Germinal center (tissue), 1 donor: ENCODE measurements around the gene BCAS3.
"Not testable (repeated sequence)": the region's sequence is repeated elsewhere in the genome, so short reads cannot be mapped to it uniquely, and the experiment has no call there.

ENCODE experiments used
- DNase-seq: peaks from one replicate; pipeline ENCODE4 v3.0.0; 2012; ENCODE audit warnings: mixed read lengths, low spot score

The BCAS3 gene

DNA sequence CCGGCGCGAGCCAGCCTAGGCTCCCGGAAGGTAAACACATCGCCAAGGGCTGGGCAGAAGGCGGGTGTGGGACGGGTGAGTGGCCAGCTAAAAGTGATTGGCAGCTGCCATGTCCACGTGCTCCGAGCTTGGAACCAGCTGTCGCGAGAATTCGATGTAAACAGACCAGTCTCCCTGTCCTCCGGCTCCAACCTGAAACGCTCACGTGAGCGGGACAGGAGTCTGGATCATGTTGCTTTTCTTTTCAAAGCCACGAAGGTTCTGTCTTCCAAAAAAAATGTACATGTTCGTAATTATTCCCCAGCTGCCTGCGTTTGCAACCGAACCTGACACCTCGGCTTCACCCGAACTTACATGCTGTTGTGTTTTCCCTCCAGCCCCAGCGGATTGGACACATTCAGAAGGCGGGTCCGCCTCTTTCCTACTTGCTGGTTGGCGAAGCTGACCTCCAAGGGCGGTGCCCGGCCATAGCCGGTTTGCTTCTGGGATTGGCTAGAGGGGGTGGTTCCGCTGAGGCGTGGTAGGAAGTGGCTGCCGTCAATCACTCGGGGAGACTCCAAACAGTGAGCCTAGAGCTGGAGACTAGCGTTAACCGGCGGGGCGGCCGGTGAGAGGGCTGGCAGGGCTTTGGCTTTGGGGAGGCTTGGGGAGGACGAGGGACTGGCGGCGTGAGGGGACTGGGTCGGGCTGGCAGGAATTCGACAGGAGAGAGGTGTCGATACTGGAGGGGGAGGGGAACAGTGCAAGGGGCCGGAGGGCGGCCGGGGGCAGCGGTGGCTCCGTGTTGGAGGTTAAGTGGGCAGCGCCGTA is at the start of gene BCAS3:
BCAS3 (plus strand) TSS at position 544 of the 810 bp plus-strand sequence.
- DNase-seq, result peak; percentile 100

GRCh38 chr17:60628252-60628889 is 49.3 kb upstream of the BCAS3 start:
- no peak for DNase-seq

DNA sequence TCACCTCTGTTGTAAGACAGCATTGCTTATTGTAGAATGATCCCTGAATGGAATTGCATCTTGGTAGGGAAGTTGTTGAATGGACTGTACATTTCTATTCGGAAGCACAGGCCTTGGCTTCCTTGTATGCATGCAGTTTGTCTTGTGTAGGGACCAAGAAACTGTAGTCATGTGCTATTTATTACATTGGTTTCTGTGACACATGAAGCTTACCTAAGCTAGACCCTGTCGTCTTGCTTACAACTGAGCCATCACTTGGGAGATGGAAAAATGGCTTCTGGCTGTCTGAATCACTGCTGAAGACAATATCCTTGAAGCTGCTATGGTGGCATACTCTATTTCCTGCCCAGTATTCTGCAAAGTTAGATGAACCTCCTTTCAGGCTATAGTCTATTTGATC is 48.5 kb upstream of the BCAS3 start:
- no peak for DNase-seq

- DNase-seq, result no peak
Measured at GRCh38 chr17:60630352-60630751, 47.3 kb upstream of the BCAS3 start.

GRCh38 chr17:60631119-60631518 is 46.5 kb upstream of the BCAS3 start:
- DNase-seq, result no peak

DNA sequence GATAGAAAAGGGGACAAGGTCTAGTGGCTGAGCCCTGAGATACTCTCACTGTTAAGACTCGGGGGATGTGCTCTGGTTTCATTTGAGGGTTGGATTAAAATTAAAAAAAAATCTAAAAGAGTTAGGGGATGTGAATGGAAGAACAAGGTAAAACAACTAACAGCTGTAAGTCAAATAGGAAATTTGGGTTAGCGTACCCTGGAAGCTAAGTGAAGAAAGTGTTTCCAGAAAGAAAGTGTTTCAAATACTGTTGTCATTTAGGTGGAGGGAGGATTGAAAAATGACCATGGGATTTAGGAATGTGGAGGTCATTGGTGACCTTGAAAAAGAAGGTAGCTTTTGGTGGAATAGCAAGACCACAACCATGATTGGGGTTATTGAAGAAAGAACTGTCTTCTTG is 40.0 kb upstream of the BCAS3 start:
- no peak for DNase-seq

GRCh38 chr17:60639019-60639330 is 38.7 kb upstream of the BCAS3 start:
- no peak for DNase-seq

- no peak for DNase-seq
Measured at GRCh38 chr17:60640503-60640902, 37.1 kb upstream of the BCAS3 start.

DNA sequence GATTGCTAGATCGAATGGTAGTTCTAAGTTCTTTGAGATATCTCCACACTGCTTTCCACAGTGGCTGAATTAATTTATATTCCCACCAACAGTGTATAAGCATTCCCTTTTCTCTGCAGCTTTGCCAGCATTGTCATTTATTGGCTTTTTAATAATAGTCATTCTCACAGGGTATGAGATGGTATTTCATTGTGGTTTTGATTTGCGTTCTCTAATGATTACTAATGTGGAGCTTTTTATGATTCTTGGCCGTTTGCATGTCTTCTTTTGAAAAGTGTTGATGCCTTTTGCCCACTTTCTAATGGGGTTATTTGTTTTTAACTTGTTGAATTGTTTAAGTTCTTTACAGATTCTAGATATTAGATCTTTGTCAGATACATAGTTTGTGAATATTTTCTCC is 36.5 kb upstream of the BCAS3 start:
- DNase-seq, result no peak

GRCh38 chr17:60641810-60642220 is 35.8 kb upstream of the BCAS3 start:
- DNase-seq, result peak; percentile 36

DNA sequence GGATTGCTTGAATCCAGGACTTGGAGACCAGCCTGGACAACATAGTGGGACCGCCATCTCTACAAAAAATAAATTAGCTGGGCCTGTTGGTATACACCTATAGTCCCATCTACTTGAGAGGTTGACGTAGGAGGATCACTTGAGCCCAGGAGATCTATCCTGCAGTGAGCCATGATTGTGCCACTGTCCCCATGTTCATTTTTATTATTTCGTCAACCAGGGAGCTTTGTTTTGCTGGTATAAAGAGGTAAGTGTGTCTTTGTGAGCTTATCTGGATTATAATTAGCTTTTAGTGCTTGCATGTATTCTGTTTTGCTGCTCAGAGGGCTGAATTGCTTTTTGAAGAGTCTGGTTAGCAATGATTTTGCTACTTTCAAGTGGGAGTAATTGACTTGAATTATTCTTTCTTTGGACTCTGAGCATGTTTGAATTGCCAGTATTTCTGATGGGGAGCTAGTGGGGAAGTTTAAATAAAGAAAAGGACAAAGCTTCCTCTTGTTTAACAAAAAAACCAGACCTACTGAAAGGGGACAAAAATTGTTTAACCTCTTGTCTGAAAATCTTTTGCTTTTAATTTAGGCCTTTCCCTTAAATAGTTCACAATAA is 31.6 kb upstream of the BCAS3 start:
- DNase-seq, result no peak

- DNase-seq, result no peak
Measured at GRCh38 chr17:60646701-60647100, 30.9 kb upstream of the BCAS3 start.

- no peak for DNase-seq
Measured at GRCh38 chr17:60647705-60648104, 29.9 kb upstream of the BCAS3 start.

DNA sequence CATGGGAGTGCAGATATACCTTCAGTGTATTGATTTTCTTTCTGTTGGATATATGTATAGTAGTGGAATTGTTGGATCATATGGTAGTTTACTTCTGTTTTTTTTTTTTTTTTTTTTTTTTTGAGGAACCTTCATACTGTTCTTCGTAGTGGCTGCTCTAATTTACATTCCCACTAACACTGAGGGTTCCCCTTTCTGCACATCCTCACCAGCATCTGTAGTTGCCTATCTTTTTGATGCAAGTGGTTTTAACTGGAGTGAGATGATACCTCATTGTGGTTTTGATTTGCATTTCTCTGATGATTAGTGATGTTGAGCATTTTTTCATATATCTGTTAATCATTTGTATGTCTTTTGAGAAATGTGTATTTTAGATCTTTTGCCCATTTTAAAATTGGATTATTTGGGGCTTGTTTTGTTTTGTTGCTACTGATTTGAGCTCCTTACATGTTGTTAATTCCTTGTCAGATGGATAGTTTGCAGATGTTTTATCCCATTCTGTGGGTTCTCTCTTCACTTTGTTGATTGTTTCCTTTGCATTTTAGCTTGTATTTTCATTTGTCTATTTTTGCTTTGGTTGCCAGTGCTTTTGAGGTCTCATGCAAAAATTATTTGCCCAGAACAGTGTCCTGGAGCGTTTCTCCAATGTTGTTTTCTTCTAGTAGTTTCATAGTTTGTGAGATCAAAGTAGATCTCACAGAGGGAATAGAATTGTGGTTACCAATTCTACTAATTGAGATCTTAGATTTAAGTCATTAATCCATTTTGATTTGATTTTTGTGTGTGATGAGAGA is 25.0 kb upstream of the BCAS3 start:
- DNase-seq, result peak; percentile 22

GRCh38 chr17:60653569-60653968 is 24.1 kb upstream of the BCAS3 start:
- no peak for DNase-seq

GRCh38 chr17:60656499-60656898 is 21.2 kb upstream of the BCAS3 start:
- no peak for DNase-seq

DNA sequence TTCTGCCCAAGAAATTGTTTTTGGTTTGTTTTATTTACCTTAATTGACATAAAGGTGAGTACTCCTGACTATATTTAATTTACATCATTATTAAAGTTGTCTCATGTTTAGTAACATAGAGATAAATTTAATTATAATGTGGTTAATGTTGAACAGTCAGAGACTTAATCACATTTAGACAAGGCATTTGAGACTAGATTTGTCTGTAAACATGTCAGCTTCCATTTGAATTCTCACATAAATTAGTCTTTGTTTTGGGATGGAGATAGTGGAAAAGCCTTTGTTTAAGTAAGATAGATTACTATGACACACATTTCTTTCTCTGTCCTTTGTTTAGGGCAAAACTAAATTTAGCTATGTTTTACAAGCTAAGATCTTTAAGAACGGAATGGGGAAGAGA is 18.5 kb upstream of the BCAS3 start:
- no peak for DNase-seq

DNA sequence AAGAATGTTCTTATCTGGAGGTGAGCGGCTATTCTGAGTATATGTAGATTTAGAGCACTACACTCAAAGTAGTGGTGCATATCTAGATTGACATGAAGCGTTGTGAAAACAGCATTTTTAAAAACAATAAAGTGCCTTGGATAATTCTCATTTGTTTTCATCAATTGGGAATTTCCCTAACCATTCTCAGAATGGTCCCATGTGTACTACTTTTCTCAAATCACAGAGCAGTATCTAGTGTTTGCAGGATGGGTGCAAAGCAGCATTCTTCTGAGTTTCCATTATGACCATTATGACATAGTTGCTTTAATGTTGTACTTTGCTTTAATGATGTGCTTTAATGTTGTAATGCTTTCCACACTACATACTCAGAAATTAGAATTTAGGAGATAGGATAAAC is 16.2 kb upstream of the BCAS3 start:
- DNase-seq, result no peak

DNA sequence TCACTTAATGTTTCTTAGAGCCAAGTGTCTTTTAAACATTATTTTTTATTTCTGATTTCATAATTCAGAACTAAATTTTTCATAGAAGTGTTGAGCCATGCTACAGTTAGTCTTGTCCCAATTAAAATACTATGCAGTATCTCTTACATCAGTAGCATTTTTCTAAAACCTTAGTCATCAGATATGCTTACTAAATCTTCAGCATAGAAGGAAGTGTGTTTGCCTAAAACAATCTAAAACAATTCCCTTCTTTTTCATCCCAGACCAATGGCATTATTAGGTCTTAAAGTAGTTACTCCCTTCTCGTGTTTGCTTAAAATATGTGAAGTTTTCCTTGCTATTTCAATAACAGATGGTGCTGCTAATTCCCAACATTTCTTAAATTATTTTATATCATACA is 13.6 kb upstream of the BCAS3 start:
- no peak for DNase-seq

- no peak for DNase-seq
Measured at GRCh38 chr17:60665602-60666001, 12.0 kb upstream of the BCAS3 start.

DNA sequence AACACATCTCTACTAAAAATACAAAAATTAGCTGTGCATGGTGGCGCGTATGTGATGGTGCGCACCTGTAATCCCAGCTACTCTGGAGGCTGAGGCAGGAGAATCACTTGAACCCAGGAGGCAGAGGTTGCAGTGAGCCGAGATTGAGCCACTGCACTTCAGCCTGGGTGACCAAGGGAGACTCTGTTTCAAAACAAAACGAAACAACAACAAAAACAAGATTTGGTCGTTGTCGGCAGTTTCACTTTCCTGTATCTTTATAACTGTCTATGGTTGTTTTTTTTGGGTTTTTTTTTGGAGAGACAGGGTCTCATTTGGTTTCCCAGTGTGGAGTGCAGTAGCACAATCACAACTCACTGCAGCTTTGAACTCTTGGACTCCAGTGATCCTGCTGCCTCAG is 8.9 kb upstream of the BCAS3 start:
- DNase-seq, result not testable (repeated sequence)

DNA sequence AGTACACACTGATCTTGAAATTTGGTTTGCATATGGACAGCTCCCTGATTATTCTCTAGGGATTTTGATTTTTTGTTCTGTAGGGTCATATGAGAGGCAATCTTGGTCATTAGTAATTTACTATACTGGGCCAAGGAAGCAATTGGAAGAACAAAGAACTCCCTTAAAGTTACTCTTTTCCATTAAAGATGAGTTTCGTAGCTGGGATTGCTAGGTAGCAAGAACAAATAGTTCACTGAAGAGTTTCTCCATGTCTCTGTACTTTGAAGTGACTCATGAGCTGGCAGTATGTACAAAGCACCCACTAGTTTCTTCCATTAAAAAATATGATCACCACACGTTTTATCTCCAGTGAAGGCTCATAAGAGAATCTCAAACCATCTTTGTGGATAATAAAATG is 6.2 kb upstream of the BCAS3 start:
- no peak for DNase-seq

DNA sequence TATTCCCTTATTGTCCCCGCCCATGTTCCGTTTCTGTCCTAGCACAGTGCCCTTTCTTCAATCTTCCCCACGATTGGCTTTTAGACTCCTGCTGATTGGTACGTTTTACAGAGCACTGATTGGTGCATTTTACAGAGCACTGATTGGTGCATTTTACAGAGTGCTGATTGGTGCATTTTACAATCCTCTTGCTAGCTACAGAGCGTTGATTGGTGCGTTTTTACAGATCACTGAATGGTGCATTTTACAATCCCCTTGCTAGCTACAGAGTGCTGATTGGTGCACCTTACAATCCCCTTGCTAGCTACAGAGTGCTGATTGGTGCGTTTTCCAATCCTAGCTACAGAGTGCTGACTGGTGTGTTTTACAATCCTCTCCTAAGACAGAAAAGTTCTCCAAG is 3.0 kb upstream of the BCAS3 start:
- not testable (repeated sequence) for DNase-seq
